ENCODE data around the gene OSMR.

DNA sequence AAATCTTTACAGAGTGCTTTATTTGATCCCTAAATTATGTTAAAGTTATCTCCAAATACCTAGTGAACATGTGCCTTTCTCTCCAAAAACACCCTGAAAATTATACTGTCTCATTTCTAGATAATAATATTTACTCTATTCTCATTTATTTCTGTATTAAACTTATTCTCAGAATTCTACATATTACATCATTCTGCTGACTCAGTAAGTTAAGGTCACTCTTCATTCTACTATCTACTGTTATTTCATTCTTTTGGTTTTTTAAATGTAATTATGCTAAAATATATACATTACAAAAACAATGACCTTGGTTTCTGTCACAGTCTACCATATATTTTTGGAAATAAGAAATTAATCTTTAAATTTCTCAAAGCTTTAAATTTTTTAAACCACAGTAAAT is 132.2 kb downstream of the OSMR start:
- TF ChIP-seq, protein P1, sequence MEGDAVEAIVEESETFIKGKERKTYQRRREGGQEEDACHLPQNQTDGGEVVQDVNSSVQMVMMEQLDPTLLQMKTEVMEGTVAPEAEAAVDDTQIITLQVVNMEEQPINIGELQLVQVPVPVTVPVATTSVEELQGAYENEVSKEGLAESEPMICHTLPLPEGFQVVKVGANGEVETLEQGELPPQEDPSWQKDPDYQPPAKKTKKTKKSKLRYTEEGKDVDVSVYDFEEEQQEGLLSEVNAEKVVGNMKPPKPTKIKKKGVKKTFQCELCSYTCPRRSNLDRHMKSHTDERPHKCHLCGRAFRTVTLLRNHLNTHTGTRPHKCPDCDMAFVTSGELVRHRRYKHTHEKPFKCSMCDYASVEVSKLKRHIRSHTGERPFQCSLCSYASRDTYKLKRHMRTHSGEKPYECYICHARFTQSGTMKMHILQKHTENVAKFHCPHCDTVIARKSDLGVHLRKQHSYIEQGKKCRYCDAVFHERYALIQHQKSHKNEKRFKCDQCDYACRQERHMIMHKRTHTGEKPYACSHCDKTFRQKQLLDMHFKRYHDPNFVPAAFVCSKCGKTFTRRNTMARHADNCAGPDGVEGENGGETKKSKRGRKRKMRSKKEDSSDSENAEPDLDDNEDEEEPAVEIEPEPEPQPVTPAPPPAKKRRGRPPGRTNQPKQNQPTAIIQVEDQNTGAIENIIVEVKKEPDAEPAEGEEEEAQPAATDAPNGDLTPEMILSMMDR (conservative IDR thresholded peaks at IDR 0.05; ENCODE audit: low read length) = no peak
- no peak for TF ChIP-seq EZH2phosphoT487 (IDR thresholded peaks at IDR 0.05; ENCODE audit: borderline replicate concordance)

Data from Loucy (cell line).